HL-60 (cell line): ENCODE results near the gene PPP1R12C.

Experiments used
- CTCF ChIP-seq: IDR thresholded peaks from one replicate; pipeline ENCODE4 v1.5.1; 2011; ENCODE audit warnings: low read length, control low read depth, inconsistent platforms; ENCODE audit not compliant: insufficient read depth
- POLR2AphosphoS5 ChIP-seq: IDR thresholded peaks from 2 replicates; pipeline ENCODE4 v1.6.1; 2012; ENCODE audit warnings: low read depth
- TF ChIP-seq, protein P1 (sequence below): IDR thresholded peaks from 2 replicates; pipeline ENCODE4 v1.6.1; 2012; ENCODE audit warnings: low read depth; ENCODE audit not compliant: insufficient replicate concordance

DNA sequence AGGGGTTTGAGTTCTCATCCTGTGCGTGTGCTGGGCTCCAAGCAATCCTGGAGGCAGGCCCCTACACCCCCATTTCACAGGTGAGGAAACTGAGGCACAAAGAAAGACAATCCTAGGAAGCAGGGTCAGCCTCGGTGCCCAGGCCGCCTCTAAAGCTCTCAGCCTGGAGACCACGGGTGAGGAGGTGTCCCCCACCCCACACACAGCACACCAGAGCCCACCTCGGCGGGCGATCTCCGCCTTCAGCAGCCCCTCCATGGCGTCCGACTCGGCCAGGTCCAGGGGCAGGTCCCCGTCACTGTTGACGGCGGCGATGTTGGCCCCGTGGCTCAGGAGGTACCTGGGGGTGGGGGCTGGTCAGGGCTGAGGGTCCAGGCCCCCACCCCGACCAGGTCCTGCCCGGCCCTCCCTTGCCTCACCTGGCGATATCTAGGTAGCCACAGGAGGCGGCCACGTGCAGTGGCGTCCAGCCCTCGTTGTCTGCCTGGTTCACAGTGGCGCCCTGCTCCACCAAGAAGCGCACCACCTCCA is 5.1 kb downstream of the PPP1R12C start:
- no peak for TF ChIP-seq CTCF
- no peak for TF ChIP-seq POLR2AphosphoS5
- TF ChIP-seq, protein P1, sequence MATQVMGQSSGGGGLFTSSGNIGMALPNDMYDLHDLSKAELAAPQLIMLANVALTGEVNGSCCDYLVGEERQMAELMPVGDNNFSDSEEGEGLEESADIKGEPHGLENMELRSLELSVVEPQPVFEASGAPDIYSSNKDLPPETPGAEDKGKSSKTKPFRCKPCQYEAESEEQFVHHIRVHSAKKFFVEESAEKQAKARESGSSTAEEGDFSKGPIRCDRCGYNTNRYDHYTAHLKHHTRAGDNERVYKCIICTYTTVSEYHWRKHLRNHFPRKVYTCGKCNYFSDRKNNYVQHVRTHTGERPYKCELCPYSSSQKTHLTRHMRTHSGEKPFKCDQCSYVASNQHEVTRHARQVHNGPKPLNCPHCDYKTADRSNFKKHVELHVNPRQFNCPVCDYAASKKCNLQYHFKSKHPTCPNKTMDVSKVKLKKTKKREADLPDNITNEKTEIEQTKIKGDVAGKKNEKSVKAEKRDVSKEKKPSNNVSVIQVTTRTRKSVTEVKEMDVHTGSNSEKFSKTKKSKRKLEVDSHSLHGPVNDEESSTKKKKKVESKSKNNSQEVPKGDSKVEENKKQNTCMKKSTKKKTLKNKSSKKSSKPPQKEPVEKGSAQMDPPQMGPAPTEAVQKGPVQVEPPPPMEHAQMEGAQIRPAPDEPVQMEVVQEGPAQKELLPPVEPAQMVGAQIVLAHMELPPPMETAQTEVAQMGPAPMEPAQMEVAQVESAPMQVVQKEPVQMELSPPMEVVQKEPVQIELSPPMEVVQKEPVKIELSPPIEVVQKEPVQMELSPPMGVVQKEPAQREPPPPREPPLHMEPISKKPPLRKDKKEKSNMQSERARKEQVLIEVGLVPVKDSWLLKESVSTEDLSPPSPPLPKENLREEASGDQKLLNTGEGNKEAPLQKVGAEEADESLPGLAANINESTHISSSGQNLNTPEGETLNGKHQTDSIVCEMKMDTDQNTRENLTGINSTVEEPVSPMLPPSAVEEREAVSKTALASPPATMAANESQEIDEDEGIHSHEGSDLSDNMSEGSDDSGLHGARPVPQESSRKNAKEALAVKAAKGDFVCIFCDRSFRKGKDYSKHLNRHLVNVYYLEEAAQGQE, result no peak
